Transverse colon (tissue), 4 donors: Measurements from ENCODE around the gene CETN3. TPM values are rescaled to one million over a fixed set of nuclear protein-coding genes. Genes with fewer than 3 reads are reported as not detected.

Experiments
- DNase-seq: peaks from one replicate; pipeline ENCODE4 v3.0.0-alpha.2; 2019
- H3K27ac ChIP-seq, 4 donors: fragments of 200-600 bp; sonication (generic); 2 replicates each; pipeline ENCODE4 v1.5.1; 2016 to 2018; ENCODE audit warnings: inconsistent platforms in 4 of 4
- H3K27me3 ChIP-seq: fragments of 200-600 bp; sonication (generic); 2 replicates; pipeline ENCODE4 v1.5.1; 2017; ENCODE audit warnings: inconsistent platforms
- H3K36me3 ChIP-seq, 4 donors: fragments of 200-600 bp; sonication (generic); 2 replicates each; pipeline ENCODE4 v1.5.1; 2017 to 2019; ENCODE audit warnings: inconsistent platforms in 4 of 4
- H3K4me1 ChIP-seq, 4 donors: fragments of 200-600 bp; sonication (generic); 2 replicates each; pipeline ENCODE4 v1.5.1; 2017 to 2020; ENCODE audit warnings: inconsistent platforms in 4 of 4
- H3K4me3 ChIP-seq, 4 donors: fragments of 200-600 bp; sonication (generic); 1 replicate in 1 of 4; 2 replicates in 3 of 4; pipeline versions ENCODE4 v1.5.1 to v1.6.1; 2017 to 2019; ENCODE audit warnings: inconsistent platforms in 4 of 4
- H3K9me3 ChIP-seq, 2 donors: fragments of 200-600 bp; sonication (generic); 2 replicates each; pipeline ENCODE4 v1.5.1; 2017 to 2019; ENCODE audit warnings: inconsistent platforms in 2 of 2
- EP300 ChIP-seq: sonication (generic); formaldehyde crosslinking; IDR thresholded peaks from one replicate; pipeline ENCODE4 v1.6.1; 2017; ENCODE audit warnings: antibody characterized with exemption, low read depth
- POLR2A ChIP-seq: fragments of 450-650 bp; IDR thresholded peaks from one replicate; pipeline ENCODE4 v1.6.1; 2016; ENCODE audit warnings: antibody characterized with exemption, mild to moderate bottlenecking, moderate library complexity
- POLR2AphosphoS5 ChIP-seq, 3 donors: sonication (generic); formaldehyde crosslinking; IDR thresholded peaks; one replicate each; pipeline ENCODE4 v1.6.1; 2016; ENCODE audit warnings: antibody characterized with exemption in 3 of 3
- WGBS, 2 donors: methylation state at CpG; one replicate each; pipeline ENCODE4 v1.1.5; 2018; ENCODE audit warnings: low coverage in 1 of 2; 5-methylcytosine and 5-hydroxymethylcytosine counted together
- in situ Hi-C, 4 donors: fragments of 200-750 bp; cut with MboI; loops; one replicate each; pipeline versions ENCODE4 v1.15.0 to v1.15.1; 2017; ENCODE audit warnings: low sequenced_read_pairs in 3 of 4, low pct_ligation_motif_present in 1 of 4, low pct_unique_long_range_greater_than_20kb in 1 of 4
- intact Hi-C: fragments of 100-400 bp; cut with DNase I; formaldehyde crosslinking; loops from one replicate; pipeline ENCODE4 v1.15.1; 2023; ENCODE audit warnings: low total_unique reads
- total RNA-seq, 4 donors: library from RNA; depleted of rRNA; stranded (reverse); fragments of >200 nt; gene quantifications; one replicate each; pipeline ENCODE4 v1.1.0, GENCODE V29; 2016
- TF ChIP-seq, protein P1 (sequence below), 5 experiments: fragments of 200-600 bp in 3 of 5; fragments of 450-650 bp in 2 of 5; sonication (generic) in 3 of 5; IDR thresholded peaks; 1 replicate in 2 of 5; 2 replicates in 3 of 5; pipeline ENCODE4 v1.5.1; 2016 to 2017; ENCODE audit warnings: antibody characterized with exemption in 5 of 5, inconsistent platforms in 3 of 5, mild to moderate bottlenecking in 2 of 5, moderate library complexity in 1 of 5

CETN3 gene
- total RNA-seq, 4 donors from 2014 or later = 9.7 to 22.7 TPM; not detected in 2

- H3K36me3 ChIP-seq = no peaks in the 10 kb centered on the region
- no peaks in the 10 kb centered on the region for H3K4me1 ChIP-seq
- in situ Hi-C loops (no loop called here), intact Hi-C loops (no loop called here)
- H3K27me3 ChIP-seq = no peaks in the 10 kb centered on the region
- WGBS, 2 donors = 81 to 88% methylated on average over 1 of the region's 1 CpG
- TF ChIP-seq POLR2AphosphoS5 (IDR thresholded peaks at IDR 0.05) (no peak), EP300 (no peak), POLR2A (no peak)
- TF ChIP-seq, protein P1, sequence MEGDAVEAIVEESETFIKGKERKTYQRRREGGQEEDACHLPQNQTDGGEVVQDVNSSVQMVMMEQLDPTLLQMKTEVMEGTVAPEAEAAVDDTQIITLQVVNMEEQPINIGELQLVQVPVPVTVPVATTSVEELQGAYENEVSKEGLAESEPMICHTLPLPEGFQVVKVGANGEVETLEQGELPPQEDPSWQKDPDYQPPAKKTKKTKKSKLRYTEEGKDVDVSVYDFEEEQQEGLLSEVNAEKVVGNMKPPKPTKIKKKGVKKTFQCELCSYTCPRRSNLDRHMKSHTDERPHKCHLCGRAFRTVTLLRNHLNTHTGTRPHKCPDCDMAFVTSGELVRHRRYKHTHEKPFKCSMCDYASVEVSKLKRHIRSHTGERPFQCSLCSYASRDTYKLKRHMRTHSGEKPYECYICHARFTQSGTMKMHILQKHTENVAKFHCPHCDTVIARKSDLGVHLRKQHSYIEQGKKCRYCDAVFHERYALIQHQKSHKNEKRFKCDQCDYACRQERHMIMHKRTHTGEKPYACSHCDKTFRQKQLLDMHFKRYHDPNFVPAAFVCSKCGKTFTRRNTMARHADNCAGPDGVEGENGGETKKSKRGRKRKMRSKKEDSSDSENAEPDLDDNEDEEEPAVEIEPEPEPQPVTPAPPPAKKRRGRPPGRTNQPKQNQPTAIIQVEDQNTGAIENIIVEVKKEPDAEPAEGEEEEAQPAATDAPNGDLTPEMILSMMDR (IDR thresholded peaks at IDR 0.05) = no peak
- H3K4me3 ChIP-seq = no peak overlapping the region
- no peak overlapping the region for H3K27ac ChIP-seq
- no peak for DNase-seq
- H3K9me3 ChIP-seq = no peaks in the 10 kb centered on the region
Measured at GRCh38 chr5:90355635-90356034, 53.9 kb downstream of the CETN3 start.

- H3K36me3 ChIP-seq = no peaks in the 10 kb centered on the region
- no peak for TF ChIP-seq POLR2A
- TF ChIP-seq, protein P1 (IDR thresholded peaks at IDR 0.05) = no peak
- no peak for TF ChIP-seq EP300
- TF ChIP-seq POLR2AphosphoS5 (IDR thresholded peaks at IDR 0.05) = no peak
- WGBS, 2 donors = 85 to 96% methylated on average over 3 of the region's 3 CpGs
- no peak overlapping the region for H3K4me3 ChIP-seq
- no peaks in the 10 kb centered on the region for H3K27me3 ChIP-seq
- H3K27ac ChIP-seq = no peak overlapping the region
- intact Hi-C loops = no loop called here
- no peak for DNase-seq
- no peaks in the 10 kb centered on the region for H3K9me3 ChIP-seq
- in situ Hi-C loops = no loop called here
- H3K4me1 ChIP-seq = no peaks in the 10 kb centered on the region
Measured at GRCh38 chr5:90353254-90353653, 56.3 kb downstream of the CETN3 start.

DNA sequence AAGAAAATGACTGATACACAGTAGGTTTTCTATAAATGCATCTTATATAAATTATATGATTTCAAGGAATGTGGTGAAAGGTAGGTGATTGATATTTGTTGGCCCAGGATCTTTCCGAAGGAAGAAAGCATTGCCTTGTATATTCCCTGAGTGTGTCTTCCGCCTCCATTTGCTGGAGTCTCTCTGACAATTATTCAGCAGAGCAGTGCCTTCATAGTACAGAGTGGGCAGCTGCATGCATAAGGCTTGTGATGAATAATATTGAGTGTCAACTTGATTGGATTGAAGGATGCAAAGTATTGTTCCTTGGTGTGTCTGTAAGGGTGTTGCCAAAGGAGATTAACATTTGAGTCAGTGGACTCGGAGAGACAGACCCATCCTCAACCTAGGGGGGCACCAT is 58.5 kb downstream of the CETN3 start:
- no peaks in the 10 kb centered on the region for H3K36me3 ChIP-seq
- no peak for TF ChIP-seq EP300
- TF ChIP-seq POLR2A = no peak
- TF ChIP-seq, protein P1 (IDR thresholded peaks at IDR 0.05) = no peak
- TF ChIP-seq POLR2AphosphoS5 (IDR thresholded peaks at IDR 0.05) = no peak
- no peak overlapping the region for H3K4me3 ChIP-seq
- intact Hi-C loops (no loop called here), in situ Hi-C loops (no loop called here)
- no peaks in the 10 kb centered on the region for H3K27me3 ChIP-seq
- WGBS, 2 donors = 70 to 89% methylated on average over 2 to 3 of the region's 3 CpGs
- no peaks in the 10 kb centered on the region for H3K9me3 ChIP-seq
- no peak for DNase-seq
- no peaks in the 10 kb centered on the region for H3K4me1 ChIP-seq
- H3K27ac ChIP-seq = no peak overlapping the region

GRCh38 chr5:90347462-90347861 is 62.1 kb downstream of the CETN3 start:
- no peaks in the 10 kb centered on the region for H3K4me1 ChIP-seq
- in situ Hi-C loops (no loop called here), intact Hi-C loops (no loop called here)
- no peak for DNase-seq
- TF ChIP-seq POLR2AphosphoS5 (IDR thresholded peaks at IDR 0.05) (no peak), POLR2A (no peak), EP300 (no peak)
- TF ChIP-seq, protein P1 (IDR thresholded peaks at IDR 0.05) = no peak
- H3K4me3 ChIP-seq = no peak overlapping the region
- H3K9me3 ChIP-seq = no peaks in the 10 kb centered on the region
- no peaks in the 10 kb centered on the region for H3K36me3 ChIP-seq
- no peak overlapping the region for H3K27ac ChIP-seq
- H3K27me3 ChIP-seq = no peaks in the 10 kb centered on the region
